ENCODE measurements around the gene PALLD.
"Not testable (repeated sequence)": the region's sequence is repeated elsewhere in the genome, so short reads cannot be mapped to it uniquely, and the experiment has no call there.

PALLD gene

DNA sequence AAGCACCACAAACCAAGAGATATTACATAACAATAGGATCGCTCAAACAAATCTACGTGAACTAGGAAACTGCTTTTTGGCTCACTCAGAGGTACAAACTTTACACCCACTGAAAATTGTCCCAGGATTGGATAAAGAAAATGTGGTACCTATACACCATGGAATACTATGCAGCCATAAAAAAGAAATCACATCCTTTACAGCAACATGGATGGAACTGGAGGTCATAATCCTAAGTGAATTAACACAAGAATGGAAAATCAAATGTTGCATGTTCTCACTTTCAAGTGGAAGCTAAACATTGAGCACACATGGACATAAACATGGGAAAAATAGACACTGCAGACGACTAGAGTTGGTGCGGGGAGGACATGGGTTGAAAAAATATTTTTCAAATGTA, 305.4 kb downstream of the PALLD start:
- no peak for DNase-seq

DNA sequence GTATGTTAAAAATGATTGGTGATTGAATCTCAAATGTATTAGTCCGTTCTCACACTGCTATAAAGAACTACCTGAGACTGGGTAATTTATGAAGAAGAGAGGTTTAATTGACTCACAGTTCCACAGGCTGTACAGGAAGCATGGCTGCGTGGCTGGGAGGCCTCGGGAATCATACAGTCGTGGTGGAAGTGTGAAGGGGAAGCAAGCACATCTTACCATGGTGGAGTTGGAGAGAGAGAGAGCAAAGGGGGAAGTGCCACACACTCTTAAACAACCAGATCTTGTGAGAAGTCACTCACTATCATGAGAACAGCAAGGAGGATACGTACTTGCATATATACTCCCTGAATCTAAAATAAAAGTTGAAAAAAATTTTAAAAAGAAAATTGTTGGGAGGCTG, 306.2 kb downstream of the PALLD start:
- not testable (repeated sequence) for DNase-seq

DNA sequence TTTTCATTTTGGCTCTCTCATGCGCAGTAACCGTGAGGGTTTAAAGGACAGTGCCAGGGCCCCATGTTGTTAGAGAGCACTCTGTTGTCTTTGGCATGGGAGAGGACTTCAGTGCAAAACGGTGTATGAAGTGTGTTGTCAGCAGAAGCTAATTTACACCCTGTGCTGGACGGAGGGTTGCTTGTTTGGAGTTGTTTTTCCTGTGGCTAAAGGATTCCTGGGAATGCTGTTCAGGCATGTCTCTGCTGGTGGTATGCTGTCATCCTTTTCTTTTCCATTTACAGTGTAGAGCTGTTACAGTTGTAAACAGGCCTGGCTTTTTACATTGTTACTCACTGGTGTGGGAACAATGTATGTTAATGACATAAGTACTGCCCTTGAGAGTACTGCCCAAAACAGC, 306.9 kb downstream of the PALLD start:
- no peak for DNase-seq

DNA sequence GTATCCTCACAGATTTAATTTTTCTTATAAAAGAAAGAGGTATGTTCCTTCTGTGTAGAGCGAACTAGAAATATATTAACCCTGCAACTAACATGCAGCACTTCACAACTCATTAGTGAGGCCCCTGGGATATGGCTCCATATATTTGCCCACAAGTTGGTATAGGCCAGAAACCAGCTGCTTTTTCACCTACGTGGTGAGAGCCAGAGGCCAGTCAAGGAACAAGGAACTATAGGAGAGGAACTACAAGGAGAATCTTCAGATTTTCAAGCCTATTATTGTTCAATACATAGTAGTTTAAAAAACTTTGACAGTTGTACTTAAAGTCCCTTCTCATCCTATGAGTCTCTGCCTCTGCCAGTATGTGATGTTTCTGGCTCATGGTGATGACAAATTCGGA, 307.3 kb downstream of the PALLD start:
- DNase-seq, result no peak

DNA sequence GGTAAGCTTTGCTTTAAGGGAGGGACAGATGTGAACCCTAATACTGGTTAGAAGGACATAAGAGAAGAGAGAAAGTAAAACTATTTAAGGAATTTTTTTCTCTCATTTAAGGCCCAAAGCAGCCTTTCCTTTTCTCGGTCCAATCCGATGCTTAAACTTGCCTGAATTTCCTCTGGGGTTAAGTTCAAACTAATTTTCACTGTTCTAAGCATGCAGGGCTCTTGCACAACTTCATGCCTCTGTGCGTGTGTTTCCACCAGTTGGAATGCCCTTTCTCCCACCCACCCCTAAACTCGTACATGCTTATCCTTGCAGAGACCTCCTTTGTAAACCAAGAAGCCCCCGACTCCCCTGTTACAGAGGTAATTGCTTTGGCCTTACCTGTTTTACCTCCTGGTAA, 308.5 kb downstream of the PALLD start:
- DNase-seq, result no peak

DNA sequence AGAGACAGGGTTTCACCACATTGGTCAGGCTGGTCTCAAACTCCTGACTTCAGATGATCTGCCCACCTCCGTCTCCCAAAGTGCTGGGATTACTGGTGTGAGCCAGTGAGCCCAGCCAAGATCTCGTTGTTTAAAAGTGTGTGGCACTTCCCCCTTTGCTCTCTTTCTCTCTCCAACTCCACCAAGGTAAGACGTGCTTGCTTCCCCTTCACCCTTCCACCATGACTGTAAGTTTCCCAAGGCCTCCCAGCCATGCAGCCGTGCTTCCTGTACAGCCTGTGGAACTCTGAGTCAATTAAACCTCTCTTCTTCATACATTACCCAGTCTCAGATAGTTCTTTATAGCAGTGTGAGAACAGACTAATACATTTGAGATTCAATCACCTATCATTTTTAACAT, 309.4 kb downstream of the PALLD start:
- not testable (repeated sequence) for DNase-seq

DNA sequence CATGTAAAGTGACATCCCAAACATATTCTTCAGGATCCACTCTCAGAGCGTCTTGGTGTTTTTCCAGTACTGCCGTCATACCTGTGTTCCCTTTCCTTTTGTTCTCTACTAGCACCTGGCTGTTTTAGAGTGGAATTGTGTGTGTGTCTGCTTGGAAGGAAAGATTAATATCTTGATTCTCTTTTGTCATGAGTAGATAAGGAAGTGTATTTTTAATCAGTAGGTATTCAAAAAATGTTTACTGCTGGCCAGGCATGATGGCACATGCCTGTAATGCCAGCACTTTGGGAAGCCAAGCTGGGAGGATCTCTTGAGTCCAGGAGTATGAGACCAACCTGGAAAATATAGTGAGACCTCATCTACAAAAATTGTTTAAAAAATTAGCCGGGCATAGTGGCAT, 314.4 kb downstream of the PALLD start:
- DNase-seq, result no peak

- no peak for DNase-seq
Measured at GRCh38 chr4:168811786-168812651, 315.2 kb downstream of the PALLD start.

- DNase-seq, result no peak
Measured at GRCh38 chr4:168812806-168813205, 316.0 kb downstream of the PALLD start.

DNA sequence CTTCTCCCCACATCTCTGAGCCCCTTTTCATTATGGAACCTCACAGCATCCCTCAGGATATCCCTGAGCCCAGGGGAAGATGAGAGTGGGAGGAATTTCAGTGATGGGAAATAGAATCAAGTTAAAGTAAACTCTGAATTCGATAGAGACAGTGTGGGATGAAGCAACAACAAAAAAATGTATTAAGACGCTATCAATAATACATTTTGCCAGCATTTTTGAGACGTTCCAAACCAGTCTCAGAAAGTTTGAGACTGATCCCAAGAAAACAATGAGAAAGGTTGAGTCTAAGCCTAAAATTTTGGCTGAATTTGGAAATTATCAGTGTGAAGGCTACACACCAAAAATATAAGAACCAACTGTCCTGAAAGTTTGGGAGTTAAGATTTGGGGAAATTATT, 317.0 kb downstream of the PALLD start:
- DNase-seq, result no peak

DNA sequence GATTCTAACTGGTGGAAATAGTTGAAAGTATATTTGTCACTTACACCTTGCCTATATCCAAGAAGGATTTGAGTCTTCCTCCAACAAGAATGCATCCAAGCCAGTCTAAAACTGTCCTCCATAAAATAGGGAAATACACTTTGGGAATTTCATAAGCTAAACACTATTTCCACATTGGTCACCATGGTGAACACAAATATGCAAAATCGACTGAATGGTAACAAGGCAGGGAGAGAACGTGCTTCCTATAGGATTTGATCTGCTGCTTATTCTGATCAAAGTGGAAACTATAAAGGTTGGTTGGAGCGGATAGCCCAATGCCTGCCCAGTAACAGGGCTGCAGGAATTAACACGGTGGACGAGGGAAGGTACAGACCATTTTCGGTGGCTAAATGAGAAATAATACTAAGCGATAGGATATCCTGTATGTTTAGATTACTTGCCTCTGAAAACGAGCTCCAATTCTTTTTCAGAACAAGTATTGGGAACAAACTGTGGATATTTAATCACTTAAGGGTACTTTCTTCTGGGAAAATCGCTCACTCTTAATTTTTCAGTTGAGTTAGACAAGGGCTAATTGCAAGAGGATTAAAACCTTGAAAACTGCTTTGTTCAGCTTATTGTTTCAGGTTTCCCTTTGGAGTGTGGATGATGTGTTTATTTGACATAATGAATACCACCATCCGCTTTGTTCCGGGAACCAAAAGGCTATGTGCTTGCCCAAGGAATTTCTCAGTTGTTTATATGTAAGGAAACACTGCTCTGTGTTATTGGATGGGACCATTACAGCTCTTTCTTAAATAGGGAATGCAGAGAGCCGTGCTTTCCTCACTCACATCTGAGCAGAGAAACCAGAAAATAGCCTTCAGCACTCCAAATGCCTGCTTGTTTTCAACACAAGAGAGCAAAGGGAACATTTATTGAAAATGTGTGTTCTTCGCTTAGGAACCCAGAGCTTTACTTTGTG, 318.8 kb downstream of the PALLD start:
- no peak for DNase-seq

- DNase-seq, result no peak
Measured at GRCh38 chr4:168817370-168817769, 320.5 kb downstream of the PALLD start.

- no peak for DNase-seq
Measured at GRCh38 chr4:168822481-168822880, 325.6 kb downstream of the PALLD start.

DNA sequence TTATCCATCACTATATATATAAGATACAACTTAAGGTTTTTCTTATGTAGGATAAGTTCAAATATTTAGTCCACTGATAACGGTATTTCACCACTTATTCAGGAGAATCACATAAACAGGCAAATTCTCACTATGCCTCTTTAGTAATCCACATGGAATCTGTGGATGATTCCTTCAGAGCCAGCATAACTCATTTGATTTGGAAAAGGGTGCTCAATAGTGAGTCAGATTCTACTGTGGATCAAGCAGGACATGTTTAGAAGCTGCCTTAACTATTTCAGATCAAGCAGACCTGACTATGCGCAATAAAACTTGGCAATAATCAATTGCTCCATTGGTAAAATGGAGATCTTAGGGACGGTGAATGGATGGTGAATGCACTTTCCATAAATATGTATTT, 329.1 kb downstream of the PALLD start:
- no peak for DNase-seq

GRCh38 chr4:168826620-168827019, 329.8 kb downstream of the PALLD start:
- no peak for DNase-seq

GRCh38 chr4:168830777-168831512, 334.1 kb downstream of the PALLD start:
- no peak for DNase-seq

DNA sequence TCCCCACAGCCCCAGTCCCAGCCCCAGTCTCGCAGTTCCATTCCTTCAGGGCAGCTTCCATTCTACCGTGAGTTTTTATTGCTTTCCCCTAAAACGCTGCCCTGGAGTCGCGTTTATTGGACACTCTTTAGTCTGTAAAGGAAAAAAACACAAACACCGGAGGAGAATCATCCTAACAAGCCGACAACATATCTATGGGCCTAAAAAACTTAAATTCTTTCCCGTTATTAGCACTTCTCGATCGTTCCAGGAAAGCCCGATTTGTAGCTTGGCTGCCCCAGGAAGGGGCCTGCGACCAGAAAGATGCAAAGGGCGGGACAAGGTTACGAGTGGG, 334.7 kb downstream of the PALLD start:
- DNase-seq, result no peak

DNA sequence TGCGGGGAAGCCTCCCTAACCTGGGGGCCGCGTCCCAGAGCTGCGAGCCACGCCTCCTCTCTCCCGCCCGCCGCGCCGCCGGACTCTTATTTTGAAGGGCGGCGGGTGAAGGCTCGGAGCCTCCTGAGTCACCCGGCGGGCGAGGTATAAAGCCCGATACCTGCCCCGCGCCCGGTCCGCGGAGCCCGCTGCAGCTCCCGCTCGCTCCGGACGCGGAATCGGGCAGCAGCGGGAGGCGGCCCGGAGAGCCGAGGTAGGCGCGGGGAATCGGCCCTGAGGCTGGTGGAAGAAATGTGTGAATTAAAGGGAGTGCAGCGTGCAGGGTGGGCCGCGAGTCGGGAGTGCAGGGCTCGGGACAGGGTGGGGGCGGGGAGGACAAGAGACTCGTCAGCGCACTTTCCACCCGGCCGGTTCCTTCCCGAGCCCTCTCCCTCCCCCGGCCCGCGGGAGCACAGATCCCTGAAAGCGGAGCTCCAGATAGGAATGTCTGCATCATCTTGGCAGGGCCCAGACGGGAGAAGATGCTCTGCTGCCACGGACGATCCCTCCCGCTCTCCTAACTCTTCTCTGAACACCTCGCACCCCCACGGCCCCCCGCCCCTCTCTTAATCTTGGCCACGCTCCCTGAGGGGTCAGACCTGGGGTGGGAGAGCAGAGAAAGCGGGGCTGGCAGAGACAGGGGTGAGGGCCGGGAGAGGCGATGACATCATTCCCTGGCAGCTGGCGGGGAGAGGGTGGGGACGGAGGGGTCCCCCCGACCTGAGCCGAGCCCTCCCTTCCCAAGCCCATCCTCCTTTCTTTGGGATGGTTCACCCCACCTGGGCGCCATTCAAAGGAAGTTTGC, 335.3 kb downstream of the PALLD start:
- DNase-seq, result peak in 4 of 5 donors; percentile 14 to 69 (median 26)

- DNase-seq, result peak in 1 of 5 donors; percentile 2
Measured at GRCh38 chr4:168832763-168833575, 336.1 kb downstream of the PALLD start.

DNA sequence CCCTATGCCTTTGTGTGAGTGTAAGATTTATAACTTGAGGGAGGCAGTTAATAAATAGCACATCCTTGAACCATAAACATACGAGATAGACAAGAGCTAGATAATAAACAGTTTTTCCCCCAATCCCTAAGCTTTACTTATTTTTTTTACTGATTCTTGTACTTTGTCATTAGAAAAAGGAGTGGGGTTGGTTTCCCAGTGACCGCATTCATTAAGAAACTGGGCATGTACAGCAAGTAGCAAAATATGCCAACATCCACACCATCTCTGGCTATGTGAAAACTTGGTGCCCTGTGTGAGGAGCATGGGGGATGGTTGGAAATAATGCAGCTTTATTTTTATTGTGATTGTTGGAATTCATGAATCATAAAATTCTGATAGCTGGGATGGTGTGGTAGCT, 337.0 kb downstream of the PALLD start:
- no peak for DNase-seq

DNA sequence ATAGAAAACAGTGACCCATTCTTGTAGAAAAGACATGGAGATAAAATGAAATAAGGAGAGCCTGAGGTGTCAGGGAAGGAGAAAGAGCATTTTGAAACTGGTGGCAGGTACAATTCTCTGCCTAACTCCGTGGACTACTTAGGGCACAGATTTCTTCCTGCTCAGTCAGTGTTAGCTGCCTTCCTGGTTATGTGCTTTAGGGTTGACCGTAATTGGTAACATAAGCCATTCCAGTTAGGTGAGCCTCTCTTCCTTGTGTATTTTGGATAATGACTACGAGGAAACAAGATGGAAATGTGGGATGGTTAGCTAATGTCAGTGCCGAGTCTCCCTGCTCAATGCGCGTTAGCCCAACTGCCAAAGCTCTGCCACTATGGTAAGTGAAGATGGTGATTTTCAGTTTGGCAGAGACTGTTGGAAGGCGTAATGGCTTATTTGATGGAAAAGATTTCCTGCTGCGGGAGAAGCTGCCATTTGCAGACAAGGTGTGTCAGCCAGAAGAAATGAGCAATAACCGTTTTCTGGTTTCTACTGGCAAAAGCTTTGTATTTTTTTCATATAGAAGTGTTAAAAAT, 339.1 kb downstream of the PALLD start:
- no peak for DNase-seq

All from T-helper 1 cell (primary cell).